BLaER1 (cell line): ENCODE data around the gene ACAP2.

ENCODE experiments used
- H3K27ac ChIP-seq: shearing (Covaris generic); formaldehyde crosslinking; 2 replicates; pipeline ENCODE4 v1.8.1; 2022
- H3K27me3 ChIP-seq: shearing (Covaris generic); formaldehyde crosslinking; 2 replicates; pipeline ENCODE4 v1.8.1; 2022
- H3K36me3 ChIP-seq: shearing (Covaris generic); formaldehyde crosslinking; 2 replicates; pipeline ENCODE4 v1.8.1; 2022
- H3K4me1 ChIP-seq: shearing (Covaris generic); formaldehyde crosslinking; 2 replicates; pipeline ENCODE4 v1.8.1; 2022
- H3K4me2 ChIP-seq: shearing (Covaris generic); formaldehyde crosslinking; 2 replicates; pipeline ENCODE4 v1.8.1; 2022
- H3K4me3 ChIP-seq: shearing (Covaris generic); formaldehyde crosslinking; 2 replicates; pipeline ENCODE4 v1.8.1; 2022
- H3K9ac ChIP-seq: shearing (Covaris generic); formaldehyde crosslinking; 2 replicates; pipeline ENCODE4 v1.8.1; 2022
- H3K9me3 ChIP-seq: shearing (Covaris generic); formaldehyde crosslinking; 2 replicates; pipeline ENCODE4 v1.8.1; 2022
- H4K20me1 ChIP-seq: shearing (Covaris generic); formaldehyde crosslinking; 2 replicates; pipeline ENCODE4 v1.8.1; 2022
- Cebpa-rat ChIP-seq: shearing (Covaris generic); IDR thresholded peaks from 2 replicates; pipeline ENCODE4 v1.8.1; 2022

ACAP2 gene

GRCh38 chr3:195250473-195251251 lies 192.2 kb downstream of the ACAP2 start:
- H3K27me3 ChIP-seq, result no peaks in the 10 kb centered on the region
- peaks cover 10% of the 10 kb centered on the region for H3K9me3 ChIP-seq
- TF ChIP-seq Cebpa-rat, result no peak
- peaks cover 54% of the 10 kb centered on the region for H3K4me1 ChIP-seq
- no peak overlapping the region for H3K9ac ChIP-seq
- peaks cover 53% of the 10 kb centered on the region for H4K20me1 ChIP-seq
- peaks cover 26% of the 10 kb centered on the region for H3K36me3 ChIP-seq
- H3K27ac ChIP-seq, result no peak overlapping the region
- peak overlapping the region; percentile 65 for H3K4me2 ChIP-seq
- H3K4me3 ChIP-seq, result no peak overlapping the region

DNA sequence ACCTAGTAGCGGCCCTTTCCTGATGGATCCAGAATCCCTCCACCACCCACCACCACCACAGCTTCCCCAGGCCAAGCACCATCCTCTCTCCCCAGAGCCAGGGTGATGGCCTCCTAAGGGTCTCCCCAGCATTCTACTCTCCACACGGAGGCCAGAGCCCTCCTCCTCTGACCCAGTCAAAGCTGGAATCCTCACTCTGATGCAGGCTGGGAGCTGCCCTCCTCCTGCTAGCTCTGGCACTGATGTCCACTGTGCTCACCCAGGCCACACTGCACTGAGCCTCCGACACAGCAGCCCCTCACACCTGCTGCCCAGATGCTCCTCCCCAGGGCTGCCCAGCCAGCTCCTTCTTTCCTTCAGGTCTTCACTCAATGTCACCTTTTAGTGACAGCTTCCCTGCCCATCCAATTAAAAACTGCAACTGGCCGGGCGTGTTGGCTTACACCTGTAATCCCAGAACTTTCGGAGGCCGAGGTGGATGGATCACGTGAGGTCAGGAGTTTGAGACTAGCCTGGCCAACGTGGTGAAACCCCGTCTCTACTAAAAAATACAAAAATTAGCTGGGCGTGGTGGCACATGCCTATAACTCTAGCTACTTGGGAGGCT lies 192.9 kb downstream of the ACAP2 start:
- Histone ChIP-seq H3K27me3 (no peaks in the 10 kb centered on the region), H3K4me2 (peak overlapping the region; percentile 65; the same call in 1 of the 2 replicates), H3K4me1 (peaks cover 51% of the 10 kb centered on the region), H3K27ac (no peak overlapping the region), H3K4me3 (no peak overlapping the region), H4K20me1 (peaks cover 46% of the 10 kb centered on the region), H3K9me3 (peaks cover 10% of the 10 kb centered on the region), H3K9ac (no peak overlapping the region), H3K36me3 (peaks cover 32% of the 10 kb centered on the region)
- no peak for TF ChIP-seq Cebpa-rat

GRCh38 chr3:195249057-195249770 lies 193.6 kb downstream of the ACAP2 start:
- Histone ChIP-seq H3K27ac (no peak overlapping the region), H3K4me1 (peaks cover 44% of the 10 kb centered on the region), H4K20me1 (peaks cover 38% of the 10 kb centered on the region), H3K4me2 (no peak overlapping the region), H3K9ac (no peak overlapping the region), H3K36me3 (peaks cover 32% of the 10 kb centered on the region), H3K27me3 (no peaks in the 10 kb centered on the region), H3K9me3 (peaks cover 10% of the 10 kb centered on the region), H3K4me3 (no peak overlapping the region)
- TF ChIP-seq Cebpa-rat, result no peak

DNA sequence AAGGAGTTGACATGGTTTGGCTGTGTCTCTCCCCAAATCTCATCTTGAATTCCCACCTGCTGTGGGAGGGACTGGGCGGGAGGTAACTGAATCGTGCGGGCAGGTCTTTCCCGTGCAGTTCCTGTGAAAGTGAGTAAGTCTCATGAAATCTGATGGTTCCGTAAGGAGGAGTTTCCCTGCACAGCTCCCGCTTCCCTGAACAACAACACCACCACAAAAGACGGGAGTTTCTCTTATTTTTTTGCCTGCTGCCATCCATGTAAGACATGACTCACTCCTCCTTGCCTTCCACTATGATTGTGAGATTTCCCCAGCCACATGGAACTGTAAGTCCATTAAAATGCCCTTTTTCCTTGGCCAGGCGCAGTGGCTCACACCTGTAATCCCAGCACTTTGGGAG lies 194.5 kb downstream of the ACAP2 start:
- peaks cover 40% of the 10 kb centered on the region for H4K20me1 ChIP-seq
- no peak for TF ChIP-seq Cebpa-rat
- no peak overlapping the region for H3K4me3 ChIP-seq
- H3K4me2 ChIP-seq, result no peak overlapping the region
- H3K36me3 ChIP-seq, result peaks cover 32% of the 10 kb centered on the region
- H3K9ac ChIP-seq, result no peak overlapping the region
- no peak overlapping the region for H3K27ac ChIP-seq
- H3K27me3 ChIP-seq, result no peaks in the 10 kb centered on the region
- peaks cover 10% of the 10 kb centered on the region for H3K9me3 ChIP-seq
- H3K4me1 ChIP-seq, result peaks cover 39% of the 10 kb centered on the region

DNA sequence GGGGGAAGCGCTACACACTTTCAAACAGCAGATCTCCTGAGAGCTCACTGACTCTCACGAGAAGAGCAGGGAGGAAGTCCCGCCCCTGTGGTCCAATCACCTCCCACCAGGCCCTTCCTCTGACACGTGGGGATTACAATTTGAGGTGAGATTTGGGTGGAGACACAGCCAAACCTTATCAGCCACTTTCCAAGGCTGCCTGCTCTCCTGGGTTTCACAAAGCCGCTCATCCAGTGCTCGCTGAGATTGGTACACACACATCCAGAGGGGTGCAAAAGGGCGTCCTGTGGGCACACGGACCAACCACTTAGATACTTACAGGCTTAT lies 195.0 kb downstream of the ACAP2 start:
- Histone ChIP-seq H3K36me3 (peaks cover 32% of the 10 kb centered on the region), H3K9ac (no peak overlapping the region), H3K27me3 (no peaks in the 10 kb centered on the region), H3K9me3 (peaks cover 10% of the 10 kb centered on the region), H4K20me1 (peaks cover 37% of the 10 kb centered on the region), H3K4me3 (no peak overlapping the region), H3K27ac (no peak overlapping the region; the same call in 1 of the 2 replicates), H3K4me1 (peaks cover 35% of the 10 kb centered on the region), H3K4me2 (no peak overlapping the region)
- TF ChIP-seq Cebpa-rat, result no peak

DNA sequence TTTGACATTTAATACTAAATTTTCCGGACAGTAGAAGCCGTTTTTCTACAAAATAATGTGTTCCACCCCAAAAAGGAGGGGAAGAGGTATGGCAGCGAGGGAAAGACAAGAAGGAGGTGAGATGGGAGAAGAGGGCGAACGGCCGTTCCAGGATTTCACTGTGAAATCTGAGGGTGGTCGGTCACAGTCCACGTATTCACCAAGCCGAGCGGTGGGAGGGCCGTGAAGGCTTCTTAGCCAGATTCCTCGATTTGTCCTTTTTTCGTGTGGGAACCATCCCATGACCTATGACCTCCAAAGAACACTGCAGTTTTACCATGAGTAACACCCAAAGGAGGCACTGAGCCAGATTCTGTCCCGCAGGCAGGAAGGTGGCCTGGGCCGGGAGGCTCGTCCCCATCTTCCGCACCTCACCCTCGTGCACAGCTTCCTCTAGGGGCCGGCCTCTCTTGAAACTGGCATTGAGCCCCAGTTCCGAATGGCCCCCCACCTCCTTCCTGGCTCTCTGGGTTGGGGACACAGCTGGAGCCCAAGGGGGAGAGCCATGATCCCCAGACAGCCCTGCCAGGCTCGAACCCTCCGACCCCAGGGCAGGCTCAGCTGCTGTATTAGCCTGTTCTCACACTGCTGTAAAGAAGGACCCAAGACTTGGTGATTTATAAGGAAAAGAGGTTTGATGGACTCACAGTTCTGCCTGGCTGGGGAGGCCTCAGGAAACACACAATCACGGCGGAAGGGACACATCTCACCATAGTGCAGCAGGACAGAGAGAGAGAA lies 195.5 kb downstream of the ACAP2 start:
- Histone ChIP-seq H3K9me3 (peaks cover 10% of the 10 kb centered on the region), H3K36me3 (peaks cover 32% of the 10 kb centered on the region), H3K4me2 (no peak overlapping the region), H3K4me3 (no peak overlapping the region), H3K27me3 (no peaks in the 10 kb centered on the region), H3K4me1 (peaks cover 30% of the 10 kb centered on the region), H4K20me1 (peaks cover 34% of the 10 kb centered on the region), H3K9ac (no peak overlapping the region), H3K27ac (no peak overlapping the region; the same call in 1 of the 2 replicates)
- no peak for TF ChIP-seq Cebpa-rat

GRCh38 chr3:195246581-195246995 lies 196.2 kb downstream of the ACAP2 start:
- peaks cover 10% of the 10 kb centered on the region for H3K9me3 ChIP-seq
- peaks cover 32% of the 10 kb centered on the region for H3K36me3 ChIP-seq
- no peak for TF ChIP-seq Cebpa-rat
- H3K4me3 ChIP-seq, result no peak overlapping the region
- H3K27ac ChIP-seq, result no peak overlapping the region
- H3K4me1 ChIP-seq, result peaks cover 27% of the 10 kb centered on the region
- H4K20me1 ChIP-seq, result peaks cover 28% of the 10 kb centered on the region
- H3K9ac ChIP-seq, result no peak overlapping the region
- no peaks in the 10 kb centered on the region for H3K27me3 ChIP-seq
- no peak overlapping the region for H3K4me2 ChIP-seq

- no peak overlapping the region for H3K4me3 ChIP-seq
- peaks cover 32% of the 10 kb centered on the region for H3K36me3 ChIP-seq
- H3K4me1 ChIP-seq, result peaks cover 18% of the 10 kb centered on the region
- TF ChIP-seq Cebpa-rat, result no peak
- H3K9ac ChIP-seq, result no peak overlapping the region
- peaks cover 24% of the 10 kb centered on the region; the same call in 1 of the 2 replicates for H4K20me1 ChIP-seq
- no peaks in the 10 kb centered on the region for H3K27me3 ChIP-seq
- no peak overlapping the region for H3K27ac ChIP-seq
- H3K9me3 ChIP-seq, result peaks cover 10% of the 10 kb centered on the region
- no peak overlapping the region for H3K4me2 ChIP-seq
These were observed 197.3 kb downstream of the ACAP2 start for GRCh38 chr3:195245531-195245951.

- H3K36me3 ChIP-seq, result peaks cover 26% of the 10 kb centered on the region
- peaks cover 6% of the 10 kb centered on the region for H3K9me3 ChIP-seq
- H3K27me3 ChIP-seq, result no peaks in the 10 kb centered on the region
- peaks cover 19% of the 10 kb centered on the region; the same call in 1 of the 2 replicates for H4K20me1 ChIP-seq
- H3K4me3 ChIP-seq, result no peak overlapping the region
- H3K27ac ChIP-seq, result no peak overlapping the region
- H3K4me1 ChIP-seq, result peaks cover 12% of the 10 kb centered on the region
- H3K9ac ChIP-seq, result no peak overlapping the region
- no peak for TF ChIP-seq Cebpa-rat
- no peak overlapping the region for H3K4me2 ChIP-seq
These were observed 201.0 kb downstream of the ACAP2 start for GRCh38 chr3:195241592-195242355.
